Mesodermal cell (in vitro differentiated cells): ENCODE measurements around the gene GASK1A. TPM values are rescaled to one million over a fixed set of nuclear protein-coding genes. Genes with fewer than 3 reads are reported as not detected.

ENCODE experiments used
- H3K27ac ChIP-seq: 2 replicates; pipeline ENCODE4 v1.7.0; 2013; ENCODE audit warnings: mild to moderate bottlenecking, low read depth, low read length, moderate library complexity; ENCODE audit not compliant: severe bottlenecking
- H3K36me3 ChIP-seq: 2 replicates; pipeline ENCODE4 v1.7.1; 2013; ENCODE audit warnings: mild to moderate bottlenecking, low read length, moderate library complexity; ENCODE audit not compliant: control insufficient read depth, insufficient read depth
- H3K4me1 ChIP-seq: one replicate; pipeline ENCODE4 v1.7.1; 2013; ENCODE audit warnings: mild to moderate bottlenecking, low read length; ENCODE audit not compliant: insufficient read depth, control insufficient read depth, poor library complexity, severe bottlenecking
- H3K4me3 ChIP-seq: 2 replicates; pipeline ENCODE4 v1.7.0; 2013; ENCODE audit warnings: low read length, control low read depth, mild to moderate bottlenecking; ENCODE audit not compliant: insufficient read depth, poor library complexity, severe bottlenecking; ENCODE audit errors: extremely low read depth
- H3K9me3 ChIP-seq: 2 replicates; pipeline ENCODE4 v1.7.1; 2013; ENCODE audit warnings: mild to moderate bottlenecking, low read length, moderate library complexity; ENCODE audit not compliant: control insufficient read depth
- WGBS, 2 experiments: methylation state at CpG; one replicate each; pipeline ENCODE4 v1.1.5; 2013; ENCODE audit warnings: missing lambda C conversion rate in 2 of 2; ENCODE audit not compliant: insufficient coverage in 2 of 2; 5-methylcytosine and 5-hydroxymethylcytosine counted together
- polyA plus RNA-seq, 2 experiments: library from polyadenylated mRNA; stranded (reverse); fragments of 50-300 nt; gene quantifications; one replicate each; pipeline ENCODE4 v1.2.3, GENCODE V29; 2013

Gene GASK1A
- polyA plus RNA-seq (2013, experiment 1 of 2) = 0.22 TPM
- polyA plus RNA-seq (2013, experiment 2 of 2) = 0.40 TPM

- H3K27ac ChIP-seq = no peak within 1 kb of the TSS
Measured at GRCh38 chr3:42979044-42979972, at the start of gene GASK1A. Gene GASK1A, plus strand, starts transcription at chr3:42979311. Its CDS starts 332 bp downstream, at chr3:42979643.

GRCh38 chr3:42934111-42934510 lies 45.0 kb upstream of the GASK1A start:
- H3K27ac ChIP-seq = no peak overlapping the region
- no peaks in the 10 kb centered on the region for H3K4me1 ChIP-seq
- no peaks in the 10 kb centered on the region for H3K36me3 ChIP-seq
- H3K4me3 ChIP-seq = no peak overlapping the region
- WGBS, 2 experiments = 94% methylated on average over 3 of the region's 5 CpGs; no CpG with 5 or more reads in 1 of the 2 experiments
- no peaks in the 10 kb centered on the region for H3K9me3 ChIP-seq

More at GRCh38 chr3:42979044-42979972, at the start of gene GASK1A:
- WGBS, 2 experiments = 1% methylated on average over 61 to 64 of the region's 80 CpGs
- Histone ChIP-seq H3K4me3 (peak within 1 kb of the TSS; percentile 39), H3K36me3 (no peaks in the 10 kb centered on the region), H3K4me1 (peaks cover 7% of the 10 kb centered on the region), H3K9me3 (peaks cover 14% of the 10 kb centered on the region)

- Histone ChIP-seq H3K4me3 (no peak overlapping the region), H3K4me1 (no peaks in the 10 kb centered on the region), H3K27ac (no peak overlapping the region), H3K36me3 (no peaks in the 10 kb centered on the region), H3K9me3 (no peaks in the 10 kb centered on the region)
- WGBS, 2 experiments = 60 to 67% methylated on average over 1 of the region's 2 CpGs
Measured at GRCh38 chr3:42934910-42935309, 44.2 kb upstream of the GASK1A start.

- Histone ChIP-seq H3K36me3 (no peaks in the 10 kb centered on the region), H3K9me3 (no peaks in the 10 kb centered on the region), H3K4me3 (no peak overlapping the region), H3K27ac (no peak overlapping the region), H3K4me1 (no peaks in the 10 kb centered on the region)
- 100% methylated on average over 1 of the region's 1 CpG for WGBS, 2 experiments
Measured at GRCh38 chr3:42935472-42935871, 43.6 kb upstream of the GASK1A start.

- H3K9me3 ChIP-seq = no peaks in the 10 kb centered on the region
- no peaks in the 10 kb centered on the region for H3K4me1 ChIP-seq
- no peaks in the 10 kb centered on the region for H3K36me3 ChIP-seq
- H3K27ac ChIP-seq = no peak overlapping the region
- H3K4me3 ChIP-seq = no peak overlapping the region
- WGBS, 2 experiments = 92 to 95% methylated on average over 40 to 43 of the region's 43 CpGs
Measured at GRCh38 chr3:42936157-42936981, 42.7 kb upstream of the GASK1A start.

- no peaks in the 10 kb centered on the region for H3K4me1 ChIP-seq
- H3K9me3 ChIP-seq = no peaks in the 10 kb centered on the region
- 97 to 100% methylated on average over 1 to 3 of the region's 3 CpGs for WGBS, 2 experiments
- H3K4me3 ChIP-seq = no peak overlapping the region
- H3K27ac ChIP-seq = no peak overlapping the region
- no peaks in the 10 kb centered on the region for H3K36me3 ChIP-seq
Measured at GRCh38 chr3:42937334-42937733, 41.8 kb upstream of the GASK1A start.

GRCh38 chr3:42942693-42943092 lies 36.4 kb upstream of the GASK1A start:
- H3K9me3 ChIP-seq = no peaks in the 10 kb centered on the region
- no peak overlapping the region for H3K27ac ChIP-seq
- H3K4me3 ChIP-seq = no peak overlapping the region
- H3K4me1 ChIP-seq = no peaks in the 10 kb centered on the region
- H3K36me3 ChIP-seq = no peaks in the 10 kb centered on the region
- no CpG with 5 or more reads among the region's 1 CpG for WGBS, 2 experiments

GRCh38 chr3:42946050-42946449 lies 33.1 kb upstream of the GASK1A start:
- Histone ChIP-seq H3K27ac (no peak overlapping the region), H3K4me3 (no peak overlapping the region), H3K9me3 (no peaks in the 10 kb centered on the region), H3K4me1 (no peaks in the 10 kb centered on the region), H3K36me3 (no peaks in the 10 kb centered on the region)
- WGBS, 2 experiments = 73 to 81% methylated on average over 3 to 4 of the region's 5 CpGs

- no CpG with 5 or more reads among the region's 3 CpGs for WGBS, 2 experiments
- Histone ChIP-seq H3K4me1 (no peaks in the 10 kb centered on the region), H3K4me3 (no peak overlapping the region), H3K36me3 (no peaks in the 10 kb centered on the region), H3K9me3 (no peaks in the 10 kb centered on the region), H3K27ac (no peak overlapping the region)
Measured at GRCh38 chr3:42957573-42957972, 21.5 kb upstream of the GASK1A start.

- Histone ChIP-seq H3K36me3 (no peaks in the 10 kb centered on the region), H3K27ac (no peak overlapping the region), H3K4me3 (no peak overlapping the region), H3K9me3 (no peaks in the 10 kb centered on the region), H3K4me1 (no peaks in the 10 kb centered on the region)
- WGBS, 2 experiments = 40 to 87% methylated on average over 1 to 4 of the region's 5 CpGs
Measured at GRCh38 chr3:42960282-42960681, 18.8 kb upstream of the GASK1A start.
